Esophagus squamous epithelium (tissue), 5 donors: Measurements from ENCODE around the gene MAP3K5. TPM values are rescaled to one million over a fixed set of nuclear protein-coding genes. Genes with fewer than 3 reads are reported as not detected.

Experiments used
- DNase-seq: peaks from one replicate; lab custom pipeline; 2025; lab: John Stamatoyannopoulos, UW
- H3K27ac ChIP-seq, 4 donors: fragments of 200-600 bp; sonication (generic); one replicate each; pipeline ENCODE4 v1.5.1; 2016 to 2019; ENCODE audit warnings: mild to moderate bottlenecking in 1 of 4
- H3K27me3 ChIP-seq, 4 donors: fragments of 200-600 bp; sonication (generic); 1 replicate in 3 of 4; 2 replicates in 1 of 4; pipeline versions ENCODE4 v1.5.1 to v1.6.0; 2017 to 2021; ENCODE audit warnings: antibody characterized with exemption in 1 of 4
- H3K36me3 ChIP-seq, 3 donors: fragments of 200-600 bp; sonication (generic); one replicate each; pipeline ENCODE4 v1.5.1; 2016 to 2019
- H3K4me1 ChIP-seq, 3 donors: fragments of 200-600 bp; sonication (generic); one replicate each; pipeline ENCODE4 v1.5.1; 2017 to 2019
- H3K4me3 ChIP-seq, 4 donors: fragments of 200-600 bp; sonication (generic); 1 replicate in 3 of 4; 2 replicates in 1 of 4; pipeline ENCODE4 v1.5.1; 2016 to 2019; ENCODE audit warnings: mild to moderate bottlenecking in 2 of 4, moderate library complexity in 1 of 4
- H3K9me3 ChIP-seq, 3 donors: fragments of 200-600 bp; sonication (generic); one replicate each; pipeline ENCODE4 v1.5.1; 2016 to 2019
- CTCF ChIP-seq, 6 experiments: fragments of 450-650 bp in 4 of 6; fragments of 200-600 bp in 2 of 6; sonication (generic) in 2 of 6; IDR thresholded peaks; one replicate each; pipeline ENCODE4 v1.5.1; 2016 to 2019; ENCODE audit warnings: antibody characterized with exemption in 6 of 6, mild to moderate bottlenecking in 4 of 6, moderate library complexity in 4 of 6
- POLR2A ChIP-seq, 4 donors: fragments of 450-650 bp; IDR thresholded peaks; one replicate each; pipeline ENCODE4 v1.6.1; 2017; ENCODE audit warnings: antibody characterized with exemption in 4 of 4, mild to moderate bottlenecking in 4 of 4, moderate library complexity in 3 of 4
- WGBS, 2 donors: methylation state at CpG; one replicate each; pipeline ENCODE4 v1.1.5; 2018; 5-methylcytosine and 5-hydroxymethylcytosine counted together
- intact Hi-C: fragments of 100-400 bp; cut with DNase I; formaldehyde crosslinking; loops from one replicate; pipeline ENCODE4 v1.15.0; 2022
- total RNA-seq, 4 donors: library from RNA; depleted of rRNA; stranded (reverse); fragments of >200 nt; gene quantifications; one replicate each; pipeline ENCODE4 v1.1.0, GENCODE V29; 2016
- donor health status: DM: yes; HTN: yes; CAD: no.

Gene MAP3K5
- total RNA-seq, 4 donors from 2014 or later: 9.2 to 22.9 (median 20.9) TPM

- TF ChIP-seq CTCF (IDR thresholded peaks at IDR 0.05): no peak
- Histone ChIP-seq H3K4me1 (peaks cover 0 to 65% (median 44%) of the 10 kb centered on the region in 3 donors), H3K36me3 (no peaks in the 10 kb centered on the region), H3K4me3 (no peak overlapping the region), H3K9me3 (no peaks in the 10 kb centered on the region), H3K27ac (peak overlapping the region in 3 of 4 donors; percentile 24 to 64 (median 28)), H3K27me3 (no peaks in the 10 kb centered on the region)
- no peak for DNase-seq
- WGBS, 2 donors: 78 to 86% methylated on average over 2 of the region's 2 CpGs
- intact Hi-C loops: no loop called here
These were observed 16.7 kb downstream of the MAP3K5 start for GRCh38 chr6:136775548-136775947.

GRCh38 chr6:136775081-136775480, 17.2 kb downstream of the MAP3K5 start:
- WGBS, 2 donors: 77 to 87% methylated on average over 3 of the region's 3 CpGs
- H3K27ac ChIP-seq: peak overlapping the region in 3 of 4 donors; percentile 24 to 64 (median 28)
- no peaks in the 10 kb centered on the region for H3K27me3 ChIP-seq
- no peaks in the 10 kb centered on the region for H3K9me3 ChIP-seq
- DNase-seq: no peak
- no peak overlapping the region for H3K4me3 ChIP-seq
- intact Hi-C loops: no loop called here
- no peaks in the 10 kb centered on the region for H3K36me3 ChIP-seq
- TF ChIP-seq CTCF (IDR thresholded peaks at IDR 0.05): no peak
- no peak for TF ChIP-seq POLR2A (IDR thresholded peaks at IDR 0.05)
- H3K4me1 ChIP-seq: peaks cover 0 to 61% (median 44%) of the 10 kb centered on the region in 3 donors

- Histone ChIP-seq H3K27me3 (no peaks in the 10 kb centered on the region), H3K27ac (peak overlapping the region; percentile 28 to 64 (median 45)), H3K9me3 (no peaks in the 10 kb centered on the region), H3K36me3 (no peaks in the 10 kb centered on the region), H3K4me3 (no peak overlapping the region), H3K4me1 (peaks cover 0 to 55% (median 44%) of the 10 kb centered on the region in 3 donors)
- intact Hi-C loops: no loop called here
- WGBS, 2 donors: 63 to 69% methylated on average over 6 of the region's 6 CpGs
- no peak for DNase-seq
- TF ChIP-seq POLR2A (IDR thresholded peaks at IDR 0.05) (no peak), CTCF (IDR thresholded peaks at IDR 0.05) (no peak)
These were observed 17.8 kb downstream of the MAP3K5 start for GRCh38 chr6:136774228-136775041.

GRCh38 chr6:136773473-136773796, 18.8 kb downstream of the MAP3K5 start:
- H3K27ac ChIP-seq: peak overlapping the region in 2 of 4 donors; percentile 2 to 4
- 93 to 97% methylated on average over 4 of the region's 4 CpGs for WGBS, 2 donors
- TF ChIP-seq POLR2A (IDR thresholded peaks at IDR 0.05) (no peak), CTCF (IDR thresholded peaks at IDR 0.05) (no peak)
- H3K9me3 ChIP-seq: no peaks in the 10 kb centered on the region
- H3K27me3 ChIP-seq: no peaks in the 10 kb centered on the region
- peaks cover 0 to 55% (median 44%) of the 10 kb centered on the region in 3 donors for H3K4me1 ChIP-seq
- intact Hi-C loops: no loop called here
- DNase-seq: no peak
- H3K36me3 ChIP-seq: no peaks in the 10 kb centered on the region
- no peak overlapping the region for H3K4me3 ChIP-seq

GRCh38 chr6:136772685-136773472, 19.4 kb downstream of the MAP3K5 start:
- H3K9me3 ChIP-seq: no peaks in the 10 kb centered on the region
- DNase-seq: no peak
- peaks cover 0 to 60% (median 44%) of the 10 kb centered on the region in 3 donors for H3K4me1 ChIP-seq
- no peaks in the 10 kb centered on the region for H3K27me3 ChIP-seq
- H3K4me3 ChIP-seq: no peak overlapping the region
- no peaks in the 10 kb centered on the region for H3K36me3 ChIP-seq
- peak overlapping the region in 2 of 4 donors; percentile 4 to 30 for H3K27ac ChIP-seq
- no peak for TF ChIP-seq POLR2A (IDR thresholded peaks at IDR 0.05)
- no peak for TF ChIP-seq CTCF (IDR thresholded peaks at IDR 0.05)
- WGBS, 2 donors: 66 to 82% methylated on average over 6 of the region's 6 CpGs
- intact Hi-C loops: no loop called here
